Measurements from ENCODE around the gene DPP6. TPM values are rescaled to one million over a fixed set of nuclear protein-coding genes. Genes with fewer than 3 reads are reported as not detected.

DPP6 gene
- total and polyA plus RNA-seq, 2 donors (not counting 1 experiment from before 2014, with no cell fraction given) = not detected

GRCh38 chr7:154289119-154289518, 236.9 kb downstream of the DPP6 start:
- H3K27me3 Mint-ChIP-seq = no peaks in the 10 kb centered on the region
- Histone ChIP-seq H3K79me2 (ENCODE audit: control insufficient read depth, insufficient read depth, low read length) (no peaks in the 10 kb centered on the region), H3K36me3 (replicated peaks in 1 of 2; ENCODE audit: control extremely low read depth in 1 of 2, control insufficient read depth in 1 of 2, extremely low read depth in 1 of 2, insufficient read depth in 2 of 2, low read length in 1 of 2) (no peaks in the 10 kb centered on the region), H3K4me2 (replicated peaks; ENCODE audit: low read depth, low read length, poor library complexity, severe bottlenecking) (no peak overlapping the region), H3K4me1 (ENCODE audit: control insufficient read depth in 2 of 2, insufficient read depth in 2 of 2, low read length in 2 of 2) (no peaks in the 10 kb centered on the region), H3K9me3 (ENCODE audit: control extremely low read depth in 1 of 3, control insufficient read depth in 2 of 3, insufficient read depth in 1 of 3, low read length in 2 of 3) (peaks cover 0 to 11% (median 0%) of the 10 kb centered on the region in 3 donors), H3K9ac (ENCODE audit: low read length) (no peak overlapping the region), H2AFZ (ENCODE audit: insufficient read depth, low read depth, low read length, poor library complexity, severe bottlenecking) (no peak overlapping the region), H4K20me1 (ENCODE audit: control insufficient read depth, insufficient read depth, low read length, poor library complexity, severe bottlenecking) (no peaks in the 10 kb centered on the region), H3K4me3 (ENCODE audit: control extremely low read depth in 1 of 5, extremely low read depth in 1 of 5, insufficient read depth in 1 of 5, low read depth in 2 of 5, low read length in 4 of 5) (no peak overlapping the region), H3K27ac (ENCODE audit: low read length in 2 of 2) (no peak overlapping the region), H3K27me3 (replicated peaks in 1 of 4; ENCODE audit: control extremely low read depth in 1 of 4, control insufficient read depth in 3 of 4, insufficient read depth in 4 of 4, low read length in 3 of 4) (no peaks in the 10 kb centered on the region)
- CTCF ChIA-PET = no interaction called here
- no peak overlapping the region for H3K4me3 Mint-ChIP-seq
- ATAC-seq (ENCODE audit: low read depth) (no peak), DNase-seq (no peak)
- intact Hi-C loops (cut with micrococcal nuclease) = no loop called here
- H3K27ac Mint-ChIP-seq = no peak overlapping the region
- H3K9me3 Mint-ChIP-seq (ENCODE audit: insufficient read depth) = peaks cover 11% of the 10 kb centered on the region
- no peak for TF ChIP-seq EZH2 (IDR thresholded peaks at IDR 0.05; ENCODE audit: borderline replicate concordance, insufficient read depth, low read depth, low read length, poor library complexity, severe bottlenecking)
- TF ChIP-seq CTCF (IDR thresholded peaks at IDR 0.05) = no peak
- POLR2A ChIA-PET = no interaction called here
- no peaks in the 10 kb centered on the region for H3K4me1 Mint-ChIP-seq
- 97% methylated on average over 5 of the region's 5 CpGs for whole genome bisulfite sequencing (ENCODE audit: insufficient coverage)

GRCh38 chr7:154296443-154296842, 244.2 kb downstream of the DPP6 start:
- H3K4me3 ChIP-seq (ENCODE audit: control extremely low read depth in 1 of 5, extremely low read depth in 1 of 5, insufficient read depth in 1 of 5, low read depth in 2 of 5, low read length in 4 of 5) = no peak overlapping the region
- H3K36me3 ChIP-seq (replicated peaks in 1 of 2; ENCODE audit: control extremely low read depth in 1 of 2, control insufficient read depth in 1 of 2, extremely low read depth in 1 of 2, insufficient read depth in 2 of 2, low read length in 1 of 2) = no peaks in the 10 kb centered on the region
- H3K79me2 ChIP-seq (ENCODE audit: control insufficient read depth, insufficient read depth, low read length) = no peaks in the 10 kb centered on the region
- Mint-ChIP-seq H3K9me3 (ENCODE audit: insufficient read depth) (peaks cover 4% of the 10 kb centered on the region), H3K27me3 (no peaks in the 10 kb centered on the region), H3K4me1 (no peaks in the 10 kb centered on the region), H3K4me3 (no peak overlapping the region), H3K27ac (no peak overlapping the region)
- H3K27me3 ChIP-seq (replicated peaks in 1 of 4; ENCODE audit: control extremely low read depth in 1 of 4, control insufficient read depth in 3 of 4, insufficient read depth in 4 of 4, low read length in 3 of 4) = no peaks in the 10 kb centered on the region
- DNase-seq = no peak
- ChIA-PET POLR2A (no interaction called here), CTCF (no interaction called here)
- no peak overlapping the region for H3K27ac ChIP-seq (ENCODE audit: low read length in 2 of 2)
- H3K4me2 ChIP-seq (replicated peaks; ENCODE audit: low read depth, low read length, poor library complexity, severe bottlenecking) = no peak overlapping the region
- intact Hi-C loops (cut with micrococcal nuclease) = no loop called here
- peaks cover 0 to 19% (median 0%) of the 10 kb centered on the region in 3 donors for H3K9me3 ChIP-seq (ENCODE audit: control extremely low read depth in 1 of 3, control insufficient read depth in 2 of 3, insufficient read depth in 1 of 3, low read length in 2 of 3)
- no peaks in the 10 kb centered on the region for H3K4me1 ChIP-seq (ENCODE audit: control insufficient read depth in 2 of 2, insufficient read depth in 2 of 2, low read length in 2 of 2)
- WGBS (ENCODE audit: insufficient coverage) = 94% methylated on average over 2 of the region's 4 CpGs
- H4K20me1 ChIP-seq (ENCODE audit: control insufficient read depth, insufficient read depth, low read length, poor library complexity, severe bottlenecking) = no peaks in the 10 kb centered on the region
- H3K9ac ChIP-seq (ENCODE audit: low read length) = no peak overlapping the region
- TF ChIP-seq EZH2 (IDR thresholded peaks at IDR 0.05; ENCODE audit: borderline replicate concordance, insufficient read depth, low read depth, low read length, poor library complexity, severe bottlenecking) (no peak), CTCF (IDR thresholded peaks at IDR 0.05) (no peak)
- H2AFZ ChIP-seq (ENCODE audit: insufficient read depth, low read depth, low read length, poor library complexity, severe bottlenecking) = no peak overlapping the region
- no peak for ATAC-seq (ENCODE audit: low read depth)

Measured in B cell (primary cell).